Lung (tissue), 12 donors: ENCODE results near the gene NOS3. TPM values are rescaled to one million over a fixed set of nuclear protein-coding genes. Genes with fewer than 3 reads are reported as not detected.

ENCODE experiments used
- ATAC-seq: fragments of 200-7000 bp; cut with Tn5 transposase; one replicate; pipeline ENCODE4 v1.9.1; 2020; ENCODE audit warnings: moderate number of reproducible peaks; ENCODE audit not compliant: insufficient read depth, low FRiP score
- DNase-seq, 3 donors: peaks; one replicate each; pipeline ENCODE4 v3.0.0-alpha.2; 2013 to 2017
- H3K27ac ChIP-seq, 2 donors: one replicate each; pipeline ENCODE4 v1.5.1; 2013; ENCODE audit warnings: mild to moderate bottlenecking in 2 of 2, moderate library complexity in 2 of 2, control low read depth in 1 of 2, inconsistent platforms in 1 of 2, low read depth in 1 of 2, low read length in 1 of 2
- H3K27me3 ChIP-seq, 3 donors: one replicate each; pipeline ENCODE4 v1.5.1; 2013; ENCODE audit warnings: low read length in 2 of 3; ENCODE audit not compliant: control insufficient read depth in 3 of 3, insufficient read depth in 3 of 3
- H3K36me3 ChIP-seq, 4 donors: one replicate each; pipeline ENCODE4 v1.5.1; 2013; ENCODE audit warnings: low read length in 4 of 4, mild to moderate bottlenecking in 1 of 4, moderate library complexity in 1 of 4; ENCODE audit not compliant: control insufficient read depth in 4 of 4, insufficient read depth in 4 of 4
- H3K4me1 ChIP-seq, 5 donors: one replicate each; pipeline ENCODE4 v1.5.1; 2013; ENCODE audit warnings: low read length in 5 of 5, mild to moderate bottlenecking in 2 of 5, moderate library complexity in 1 of 5; ENCODE audit not compliant: control insufficient read depth in 5 of 5, insufficient read depth in 5 of 5
- H3K4me3 ChIP-seq: one replicate; pipeline ENCODE4 v1.5.1; 2013; ENCODE audit warnings: mild to moderate bottlenecking, control low read depth, moderate library complexity
- H3K9ac ChIP-seq, 2 donors: one replicate each; pipeline ENCODE4 v1.5.1; 2013; ENCODE audit warnings: low read length in 2 of 2, control low read depth in 1 of 2; ENCODE audit not compliant: insufficient read depth in 1 of 2
- H3K9me3 ChIP-seq, 4 donors: one replicate each; pipeline ENCODE4 v1.5.1; 2013; ENCODE audit warnings: low read length in 3 of 4, mild to moderate bottlenecking in 1 of 4, moderate library complexity in 1 of 4; ENCODE audit not compliant: control insufficient read depth in 4 of 4, insufficient read depth in 3 of 4
- CTCF ChIP-seq: IDR thresholded peaks from 2 replicates; pipeline ENCODE4 v1.5.1; 2012; ENCODE audit warnings: mild to moderate bottlenecking; ENCODE audit errors: control extremely low read depth, extremely low read depth
- WGBS, 2 donors: extraction: QIAGEN DNeasy Blood & Tissue Kit; methylation state at CpG; one replicate each; pipeline ENCODE4 v1.1.7; 2013; 5-methylcytosine and 5-hydroxymethylcytosine counted together
- polyA plus RNA-seq, 2 donors: library from polyadenylated mRNA; stranded (reverse); fragments of 200-250 nt; gene quantifications; one replicate each; pipeline ENCODE4 v1.2.1, GENCODE V29; 2013
- total RNA-seq, 2 donors: library from RNA; depleted of rRNA in 1 of 2; stranded (reverse); fragments of >200 nt in 1 of 2; gene quantifications; one replicate each; pipeline ENCODE4 v1.2.1, GENCODE V29; 2014 to 2021
- donor health status: control.
- donor health status: control.
- donor health status: Bipolar disorder and iron deficiency.
- donor health status: healthy.
- donor health status: DM: yes; HTN: yes; CAD: no.

Gene NOS3
- total and polyA plus RNA-seq, 4 donors = 9.3 to 31.0 (median 11.9) TPM

- no peak for TF ChIP-seq CTCF
- ATAC-seq (no peak), DNase-seq (no peak)
- H3K9me3 ChIP-seq = no peaks in the 10 kb centered on the region
- no peak overlapping the region for H3K4me3 ChIP-seq
- H3K27me3 ChIP-seq = no peaks in the 10 kb centered on the region
- 88 to 91% methylated on average over 5 of the region's 5 CpGs for WGBS, 2 donors
- no peak overlapping the region for H3K27ac ChIP-seq
- H3K36me3 ChIP-seq = peaks cover 0 to 6% (median 0%) of the 10 kb centered on the region in 4 donors
- peaks cover 0 to 19% (median 5%) of the 10 kb centered on the region in 5 donors for H3K4me1 ChIP-seq
- H3K9ac ChIP-seq = no peak overlapping the region
These were observed 8.8 kb downstream of the NOS3 start for GRCh38 chr7:150999497-151000230.

GRCh38 chr7:151000897-151001495, 10.2 kb downstream of the NOS3 start:
- DNase-seq = no peak
- no peak for ATAC-seq
- peaks cover 0 to 6% (median 0%) of the 10 kb centered on the region in 4 donors for H3K36me3 ChIP-seq
- WGBS, 2 donors = 67 to 86% methylated on average over 13 of the region's 13 CpGs
- H3K4me1 ChIP-seq = peaks cover 0 to 12% (median 2%) of the 10 kb centered on the region in 5 donors
- H3K4me3 ChIP-seq = no peak overlapping the region
- no peak for TF ChIP-seq CTCF
- H3K9ac ChIP-seq = no peak overlapping the region
- no peak overlapping the region for H3K27ac ChIP-seq
- H3K27me3 ChIP-seq = no peaks in the 10 kb centered on the region
- H3K9me3 ChIP-seq = no peaks in the 10 kb centered on the region

- no peaks in the 10 kb centered on the region for H3K27me3 ChIP-seq
- DNase-seq (no peak), ATAC-seq (no peak)
- no peak overlapping the region for H3K9ac ChIP-seq
- H3K36me3 ChIP-seq = peaks cover 0 to 8% (median 0%) of the 10 kb centered on the region in 4 donors
- peak overlapping the region; percentile 3 for H3K4me3 ChIP-seq
- H3K27ac ChIP-seq = no peak overlapping the region
- H3K9me3 ChIP-seq = no peaks in the 10 kb centered on the region
- TF ChIP-seq CTCF = no peak
- H3K4me1 ChIP-seq = peaks cover 0 to 12% (median 3%) of the 10 kb centered on the region in 5 donors
- 96 to 99% methylated on average over 16 of the region's 16 CpGs for WGBS, 2 donors
These were observed 10.7 kb downstream of the NOS3 start for GRCh38 chr7:151001546-151001945.
